Measurements from ENCODE around the gene PSMA2.

GRCh38 chr7:42907316-42907715, 24.7 kb downstream of the PSMA2 start:
- TF ChIP-seq POLR2A (IDR thresholded peaks at IDR 0.05) (no peak), CTCF (IDR thresholded peaks at IDR 0.05) (no peak), POLR2AphosphoS5 (IDR thresholded peaks at IDR 0.05) (no peak), EP300 (IDR thresholded peaks at IDR 0.05; ENCODE audit: low read depth) (no peak)
